WI38 (cell line): ENCODE data around the gene RYR3.

Experiments
- H3K4me3 ChIP-seq: 2 replicates; pipeline ENCODE4 v1.5.1; 2011; ENCODE audit warnings: low read depth, mild to moderate bottlenecking, control low read depth, low read length
- CTCF ChIP-seq: IDR thresholded peaks from 2 replicates; pipeline ENCODE4 v1.5.1; 2012; ENCODE audit warnings: low read depth, mild to moderate bottlenecking, control low read depth, low read length

Gene RYR3

GRCh38 chr15:33720952-33721351 lies 410.2 kb downstream of the RYR3 start:
- H3K4me3 ChIP-seq = no peak overlapping the region

GRCh38 chr15:33722005-33722672 lies 411.4 kb downstream of the RYR3 start:
- TF ChIP-seq CTCF = no peak
- H3K4me3 ChIP-seq = no peak overlapping the region

More at GRCh38 chr15:33720952-33721351, 410.2 kb downstream of the RYR3 start:
- TF ChIP-seq CTCF = no peak

GRCh38 chr15:33722673-33723015 lies 411.9 kb downstream of the RYR3 start:
- TF ChIP-seq CTCF = no peak
- no peak overlapping the region for H3K4me3 ChIP-seq

GRCh38 chr15:33724321-33725036 lies 413.7 kb downstream of the RYR3 start:
- H3K4me3 ChIP-seq = no peak overlapping the region
- no peak for TF ChIP-seq CTCF

GRCh38 chr15:33729653-33730052 lies 418.9 kb downstream of the RYR3 start:
- no peak for TF ChIP-seq CTCF
- no peak overlapping the region for H3K4me3 ChIP-seq

- no peak overlapping the region for H3K4me3 ChIP-seq
- no peak for TF ChIP-seq CTCF
These were observed 420.0 kb downstream of the RYR3 start for GRCh38 chr15:33730815-33731214.

- no peak for TF ChIP-seq CTCF
These were observed 424.4 kb downstream of the RYR3 start for GRCh38 chr15:33735143-33735542.

More at GRCh38 chr15:33735143-33735542, 424.4 kb downstream of the RYR3 start:
- no peak overlapping the region for H3K4me3 ChIP-seq
